Smooth muscle cell of trachea (primary cell): ENCODE data around the gene RGS14. TPM values are rescaled to one million over a fixed set of nuclear protein-coding genes. Genes with fewer than 3 reads are reported as not detected.

Experiments used
- total RNA-seq: library from RNA; depleted of rRNA; stranded (reverse); fragments of >200 nt; gene quantifications from 2 replicates; pipeline ENCODE4 v1.2.1, GENCODE V29; 2014

Gene RGS14
- 5.6 and 8.3 TPM in 2 replicates for total RNA-seq

GRCh38 chr5:177357459-177358351 lies at the start of gene RGS14:
Gene RGS14, plus strand, starts transcription at chr5:177357924. Its CDS starts 101 bp downstream, at chr5:177358025.

GRCh38 chr5:177311723-177312648 lies 45.7 kb upstream of the RGS14 start, which contains the start of gene MXD3:
Gene MXD3, minus strand, starts transcription at chr5:177311898. Its CDS starts 68 bp downstream, at chr5:177311830.

GRCh38 chr5:177351392-177352329 lies 6.1 kb upstream of the RGS14 start, which contains the start of gene LMAN2:
Gene LMAN2, minus strand, starts transcription at chr5:177351668. Its CDS starts 21 bp downstream, at chr5:177351647.

GRCh38 chr5:177384134-177384533 lies 26.4 kb downstream of the RGS14 start, which contains the start of gene SLC34A1:
Gene SLC34A1, plus strand, starts transcription at chr5:177384434. Its CDS starts 1,308 bp downstream, at chr5:177385742.

GRCh38 chr5:177399997-177400868 lies 42.5 kb downstream of the RGS14 start, which contains the start of gene PFN3:
Gene PFN3, minus strand, starts transcription at chr5:177400661. Its CDS starts 85 bp downstream, at chr5:177400576.

GRCh38 chr5:177409043-177409801 lies 51.5 kb downstream of the RGS14 start, which contains the start of gene F12:
Gene F12, minus strand, starts transcription at chr5:177409564. Its CDS starts 37 bp downstream, at chr5:177409527.

Other genes with a start within 250 kb of the RGS14 start
- gene NSD1, start 224.2 kb upstream of the RGS14 start, total RNA-seq: 48.1 and 48.7 TPM in 2 replicates
- gene RAB24, start 54.2 kb upstream of the RGS14 start, total RNA-seq: 15.4 and 33.4 TPM in 2 replicates
- 72.8 and 136 TPM in 2 replicates for gene PRELID1, start 54.1 kb upstream of the RGS14 start, total RNA-seq
- gene MXD3, start 46.0 kb upstream of the RGS14 start, total RNA-seq: 3.0 and 30.5 TPM in 2 replicates
- gene LMAN2, start 6.3 kb upstream of the RGS14 start, total RNA-seq: 418 and 537 TPM in 2 replicates
- gene SLC34A1, start 26.5 kb downstream of the RGS14 start, total RNA-seq: not detected in 2 replicates
- gene PFN3, start 42.7 kb downstream of the RGS14 start, total RNA-seq: not detected in 2 replicates
- 0.17 TPM in 1 of 2 replicates, not detected in the other for gene F12, start 51.6 kb downstream of the RGS14 start, total RNA-seq
- 13.7 and 17.3 TPM in 2 replicates for gene GRK6, start 68.8 kb downstream of the RGS14 start, total RNA-seq
- gene PRR7, start 88.9 kb downstream of the RGS14 start, total RNA-seq: 2.9 and 12.4 TPM in 2 replicates
- gene DBN1, start 115.7 kb downstream of the RGS14 start, total RNA-seq: 125 and 183 TPM in 2 replicates
- gene PDLIM7, start 139.7 kb downstream of the RGS14 start, total RNA-seq: 79.7 and 108 TPM in 2 replicates
- gene DOK3, start 151.9 kb downstream of the RGS14 start, total RNA-seq: 1.8 and 2.0 TPM in 2 replicates
- gene DDX41, start 159.0 kb downstream of the RGS14 start, total RNA-seq: 86.8 and 98.9 TPM in 2 replicates
- 25.7 and 41.7 TPM in 2 replicates for gene FAM193B, start 196.6 kb downstream of the RGS14 start, total RNA-seq
- gene TMED9, start 234.3 kb downstream of the RGS14 start, total RNA-seq: 163 and 218 TPM in 2 replicates
- gene B4GALT7, start 242.2 kb downstream of the RGS14 start, total RNA-seq: 33.0 and 52.1 TPM in 2 replicates